Cardiac septum (tissue), 1 donor: ENCODE measurements around the gene ASAH2B. TPM values are rescaled to one million over a fixed set of nuclear protein-coding genes. Genes with fewer than 3 reads are reported as not detected.

Source experiments
- DNase-seq: peaks from one replicate; pipeline ENCODE4 v3.0.0-alpha.2; 2020; ENCODE audit warnings: low spot score
- intact Hi-C: fragments of 100-400 bp; cut with DNase I; formaldehyde crosslinking; loops from one replicate; pipeline ENCODE4 v1.14.0; 2022
- total RNA-seq: library from RNA; stranded (reverse); fragmentation: NEBNext Ultra II Directional; extraction: Animal tissue kit (Norgen Biotek cat#: 25700); gene quantifications from one replicate; pipeline ENCODE4 v1.2.1, GENCODE V29; 2021
- donor health status: DM: no; HTN: no; CAD: no.

The ASAH2B gene
- total RNA-seq, 1 donor from 2014 or later = 3.0 TPM

- DNase-seq = no peak
- intact Hi-C loops = loop anchor here (5.0 kb wide), 1 partner anchor 258 kb away; no protein-coding TSS in a partner anchor
These were observed 49.5 kb downstream of the ASAH2B start for GRCh38 chr10:50788951-50789945.

GRCh38 chr10:50794490-50794889 is 54.8 kb downstream of the ASAH2B start:
- DNase-seq = no peak
- intact Hi-C loops = no loop called here

DNA sequence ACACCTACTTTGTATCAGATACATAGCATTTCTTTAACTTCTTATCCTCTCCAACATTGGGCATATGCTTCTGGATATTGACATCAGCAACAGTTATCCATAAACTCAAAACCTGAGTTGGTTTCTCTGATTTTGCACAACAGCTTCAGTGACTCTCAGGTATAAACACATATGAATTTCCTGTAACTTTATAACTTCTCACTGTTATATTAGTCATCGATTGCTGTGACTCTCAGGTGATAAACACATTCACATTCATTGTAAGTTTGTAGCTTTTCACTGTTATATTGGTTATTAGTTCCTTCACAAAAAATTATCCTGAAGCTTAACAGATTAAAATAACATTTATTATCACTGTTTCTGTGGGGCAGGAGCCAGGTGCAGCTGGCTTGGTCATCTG is 57.0 kb downstream of the ASAH2B start:
- DNase-seq = no peak
- intact Hi-C loops = no loop called here

DNA sequence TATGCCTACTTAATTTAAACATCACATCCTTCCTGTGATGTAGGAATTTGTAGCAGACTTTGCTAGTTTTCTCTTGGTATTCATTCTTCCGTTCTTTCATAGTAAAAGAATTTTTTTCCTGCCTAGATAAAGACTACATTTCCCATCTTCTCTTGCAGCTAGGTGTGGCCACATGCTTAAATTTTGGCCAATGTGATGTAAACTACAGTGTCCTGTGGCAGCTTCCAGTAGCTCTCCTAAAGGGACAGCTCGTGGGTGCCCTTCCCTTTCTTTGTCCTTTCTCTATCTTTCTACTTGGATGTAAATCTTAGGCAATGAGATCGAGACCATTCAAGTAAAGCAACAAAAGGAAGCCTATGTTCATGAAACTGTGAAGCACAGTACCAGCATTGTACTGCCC is 58.6 kb downstream of the ASAH2B start:
- DNase-seq = no peak
- intact Hi-C loops = no loop called here

- no peak for DNase-seq
- intact Hi-C loops = no loop called here
These were observed 59.9 kb downstream of the ASAH2B start for GRCh38 chr10:50799595-50799994.

GRCh38 chr10:50805981-50806622 is 66.4 kb downstream of the ASAH2B start:
- DNase-seq = no peak
- intact Hi-C loops = no loop called here

DNA sequence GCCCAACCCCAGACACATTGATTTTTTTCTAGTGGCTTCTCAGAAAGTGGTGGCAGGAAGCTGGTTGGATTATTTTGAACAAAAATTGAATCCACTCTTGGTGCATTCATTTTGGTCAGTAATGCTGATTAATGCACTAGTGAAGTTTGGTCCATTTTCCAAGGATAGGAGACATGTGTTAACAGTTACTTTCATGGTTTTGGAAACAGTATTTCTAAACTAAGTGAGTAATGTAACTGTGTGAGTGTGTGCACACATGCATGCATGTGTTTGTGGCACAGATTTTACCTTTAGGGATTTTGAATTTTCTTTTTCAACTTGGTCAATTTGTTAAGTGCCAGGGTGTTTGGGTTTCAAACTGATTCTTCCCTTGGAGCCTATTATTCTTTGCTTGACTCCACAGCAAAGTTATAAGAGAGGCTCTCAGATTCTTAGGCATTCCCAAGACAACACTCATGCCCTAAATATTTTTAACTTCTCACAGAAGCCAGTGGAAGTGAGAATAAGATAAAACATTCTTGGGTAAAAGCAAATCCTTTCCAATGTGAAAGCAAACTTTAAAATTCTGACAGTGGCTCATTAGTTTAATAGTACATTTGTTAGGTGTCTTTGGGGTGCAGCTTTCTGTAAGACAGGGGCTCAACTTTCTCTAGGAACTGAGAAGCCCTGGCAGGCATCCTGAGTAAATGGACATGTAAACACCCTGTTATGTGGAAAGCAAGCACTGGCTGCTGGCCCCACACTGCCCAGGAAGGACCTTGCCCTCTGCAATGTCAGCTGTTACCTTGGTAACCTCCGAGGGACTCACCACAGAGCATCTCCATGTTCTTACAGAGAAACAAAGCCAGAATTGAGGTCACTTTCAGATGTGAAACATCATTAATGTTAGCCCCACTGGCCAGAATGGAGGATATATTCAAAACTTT is 68.4 kb downstream of the ASAH2B start:
- DNase-seq = no peak
- intact Hi-C loops = no loop called here

Other genes with a start within 250 kb of the ASAH2B start
- gene SGMS1, start 116.0 kb upstream of the ASAH2B start, total RNA-seq = 24.3 TPM
- not detected for gene A1CF, start 145.7 kb downstream of the ASAH2B start, total RNA-seq